WTC11 (cell line): ENCODE measurements around the gene TMEM140. TPM values are rescaled to one million over a fixed set of nuclear protein-coding genes. Genes with fewer than 3 reads are reported as not detected.

Experiments used
- ATAC-seq: fragments of 200-7000 bp; cut with Tn5 transposase; 2 replicates; pipeline ENCODE4 v1.10.0; 2021; ENCODE audit warnings: mild to moderate bottlenecking, moderate library complexity
- CTCF ChIA-PET: fragments of 300-600 bp; sonication (Branson Sonifier 250); formaldehyde crosslinking; loops from one replicate; lab custom pipeline; 2021; ENCODE audit warnings: antibody characterized with exemption; lab: Charles Lee
- POLR2A ChIA-PET: fragments of 350-600 bp; sonication (Branson Sonifier 250); formaldehyde crosslinking; loops from one replicate; lab custom pipeline; 2021; ENCODE audit warnings: antibody characterized with exemption; lab: Charles Lee
- DNase-seq: peaks from one replicate; pipeline ENCODE4 v3.0.0; 2021; ENCODE audit warnings: low spot score
- H3K27ac Mint-ChIP-seq: 2 replicates; pipeline ENCODE4 v1.8.0; 2021; ENCODE audit warnings: mixed read lengths
- H3K27me3 Mint-ChIP-seq: 2 replicates; pipeline ENCODE4 v1.8.0; 2021; ENCODE audit warnings: low read depth, mild to moderate bottlenecking, moderate library complexity, mixed read lengths
- H3K36me3 Mint-ChIP-seq: 2 replicates; pipeline ENCODE4 v1.8.0; 2021; ENCODE audit warnings: mixed read lengths
- H3K4me1 Mint-ChIP-seq: 2 replicates; pipeline ENCODE4 v1.8.0; 2022; ENCODE audit warnings: mixed read lengths
- H3K4me3 Mint-ChIP-seq: 2 replicates; pipeline ENCODE4 v1.8.0; 2021; ENCODE audit warnings: mild to moderate bottlenecking, moderate library complexity, mixed read lengths
- H3K9me3 Mint-ChIP-seq: 2 replicates; pipeline ENCODE4 v1.8.0; 2021; ENCODE audit warnings: mixed read lengths
- ESRRA ChIP-seq: sonication (generic); formaldehyde crosslinking; IDR thresholded peaks from 2 replicates; pipeline ENCODE4 v1.8.1; 2022; ENCODE audit warnings: mild to moderate bottlenecking, missing genetic modification reagents, borderline replicate concordance
- GABPB1 ChIP-seq: sonication (generic); formaldehyde crosslinking; IDR thresholded peaks from 2 replicates; pipeline ENCODE4 v1.8.1; 2023; ENCODE audit warnings: mild to moderate bottlenecking, missing genetic modification reagents
- HMGA2 ChIP-seq: fragments of 250-450 bp; sonication (Bioruptor Pico); IDR thresholded peaks from 2 replicates; pipeline ENCODE4 v1.4.0; 2021; ENCODE audit warnings: mild to moderate bottlenecking, moderate library complexity
- IRF2 ChIP-seq: sonication (generic); formaldehyde crosslinking; IDR thresholded peaks from 2 replicates; pipeline ENCODE4 v1.8.0; 2022; ENCODE audit warnings: low read depth, missing genetic modification reagents, borderline replicate concordance
- JAZF1 ChIP-seq: fragments of 250-450 bp; sonication (Bioruptor Pico); IDR thresholded peaks from 2 replicates; pipeline ENCODE4 v1.9.0; 2021; ENCODE audit warnings: moderate library complexity, mild to moderate bottlenecking, inconsistent platforms
- NR2C2 ChIP-seq: sonication (generic); formaldehyde crosslinking; IDR thresholded peaks from 2 replicates; pipeline ENCODE4 v1.8.0; 2022; ENCODE audit warnings: mild to moderate bottlenecking, missing genetic modification reagents
- SP1 ChIP-seq: sonication (generic); formaldehyde crosslinking; conservative IDR thresholded peaks from 2 replicates; pipeline ENCODE4 v1.8.1; 2022; ENCODE audit warnings: missing genetic modification reagents
- ZBTB21 ChIP-seq: sonication (generic); formaldehyde crosslinking; IDR thresholded peaks from 2 replicates; pipeline ENCODE4 v1.8.1; 2023; ENCODE audit warnings: mild to moderate bottlenecking, missing genetic modification reagents, borderline replicate concordance
- ZNF138 ChIP-seq: sonication (generic); formaldehyde crosslinking; conservative IDR thresholded peaks from 2 replicates; pipeline ENCODE4 v1.8.1; 2022; ENCODE audit warnings: mild to moderate bottlenecking, moderate library complexity, missing genetic modification reagents
- ZNF281 ChIP-seq: sonication (generic); formaldehyde crosslinking; IDR thresholded peaks from 2 replicates; pipeline ENCODE4 v1.8.0; 2023; ENCODE audit warnings: mild to moderate bottlenecking, missing genetic modification reagents
- total RNA-seq: library from RNA; stranded (reverse); gene quantifications from 3 replicates; pipeline ENCODE4 v1.2.3, GENCODE V29; 2021
- TF ChIP-seq, protein P1 (sequence below): sonication (generic); formaldehyde crosslinking; IDR thresholded peaks from 2 replicates; pipeline ENCODE4 v1.8.1; 2022; ENCODE audit warnings: missing genetic modification reagents, borderline replicate concordance
- TF ChIP-seq, protein P2 (sequence below): sonication (generic); formaldehyde crosslinking; IDR thresholded peaks from 2 replicates; pipeline ENCODE4 v1.8.1; 2023; ENCODE audit warnings: mild to moderate bottlenecking, missing genetic modification reagents, moderate library complexity

Gene TMEM140
- total RNA-seq, 1 experiment from 2014 or later = not detected

- Mint-ChIP-seq H3K27ac (no peak overlapping the region), H3K36me3 (peaks cover 6% of the 10 kb centered on the region; the same call in 1 of the 2 replicates), H3K4me3 (no peak overlapping the region), H3K9me3 (no peaks in the 10 kb centered on the region), H3K4me1 (peaks cover 14% of the 10 kb centered on the region), H3K27me3 (peaks cover 1% of the 10 kb centered on the region)
- POLR2A ChIA-PET = no interaction called here
- DNase-seq (no peak), ATAC-seq (no peak)
- no peak for TF ChIP-seq ZNF281 (CRISPR knock-in tag)
- CTCF ChIA-PET = interaction anchor here (1.1 kb wide), 1 partner anchor 34 kb away, joined by 4 read pairs; the partner anchor contains the start of gene CYREN
These were observed 57.0 kb downstream of the TMEM140 start for GRCh38 chr7:135204876-135205275.

DNA sequence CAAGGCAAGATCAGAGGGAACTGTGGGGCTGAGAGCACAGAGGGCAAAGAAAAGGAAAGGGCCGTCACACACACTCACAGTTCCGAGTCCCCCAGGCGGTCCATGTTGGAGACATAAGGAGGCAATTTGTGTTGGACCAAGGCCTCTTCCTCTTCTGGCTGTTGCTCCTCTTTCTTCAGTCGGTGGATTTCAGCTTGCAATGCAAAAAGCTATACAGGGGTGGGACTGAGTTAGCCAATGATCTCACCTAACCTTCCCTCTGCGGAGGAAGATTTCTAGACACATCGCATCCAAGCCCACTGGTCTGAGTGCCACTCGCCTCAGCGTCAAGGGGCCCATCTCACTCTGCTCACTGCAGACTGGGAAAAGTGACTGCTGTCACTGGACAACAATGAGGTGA, 58.0 kb downstream of the TMEM140 start:
- DNase-seq (no peak), ATAC-seq (no peak)
- peaks cover 11% of the 10 kb centered on the region for H3K27me3 Mint-ChIP-seq
- peaks cover 6% of the 10 kb centered on the region; the same call in 1 of the 2 replicates for H3K36me3 Mint-ChIP-seq
- H3K4me3 Mint-ChIP-seq = no peak overlapping the region
- POLR2A ChIA-PET = no interaction called here
- CTCF ChIA-PET = no interaction called here
- peaks cover 12% of the 10 kb centered on the region for H3K4me1 Mint-ChIP-seq
- TF ChIP-seq ZBTB21 = no peak
- H3K27ac Mint-ChIP-seq = no peak overlapping the region
- no peaks in the 10 kb centered on the region for H3K9me3 Mint-ChIP-seq

DNA sequence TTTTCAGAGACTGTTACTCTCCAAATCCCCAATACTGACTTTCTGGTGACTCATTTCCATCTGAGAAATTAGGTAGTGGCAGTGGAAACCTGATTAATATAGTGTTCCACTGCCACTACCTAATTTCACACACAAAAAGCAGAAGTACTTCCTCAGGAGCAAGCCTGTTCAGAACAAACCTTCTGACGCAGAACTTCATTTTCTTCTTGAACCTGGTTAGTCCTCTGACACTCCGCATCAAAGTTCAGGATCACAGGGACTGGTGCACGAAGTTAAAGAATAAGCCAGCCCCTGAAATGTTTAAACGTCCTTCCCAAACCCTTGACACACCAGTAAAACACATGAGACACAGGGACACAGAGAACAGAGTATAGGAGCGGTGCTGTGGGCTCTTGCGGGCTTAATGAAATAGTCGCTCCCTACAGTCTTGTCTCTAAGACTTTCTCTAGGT, 59.1 kb downstream of the TMEM140 start:
- Mint-ChIP-seq H3K4me1 (peaks cover 14% of the 10 kb centered on the region), H3K27ac (no peak overlapping the region), H3K4me3 (no peak overlapping the region), H3K27me3 (peaks cover 15% of the 10 kb centered on the region), H3K36me3 (peaks cover 6% of the 10 kb centered on the region; the same call in 1 of the 2 replicates)
- POLR2A ChIA-PET = no interaction called here
- CTCF ChIA-PET = no interaction called here
- ATAC-seq (no peak), DNase-seq (no peak)
- no peak for TF ChIP-seq SP1 (CRISPR knock-in tag)
- TF ChIP-seq, all 79 proteins: peak for 0
- H3K9me3 Mint-ChIP-seq = no peaks in the 10 kb centered on the region

DNA sequence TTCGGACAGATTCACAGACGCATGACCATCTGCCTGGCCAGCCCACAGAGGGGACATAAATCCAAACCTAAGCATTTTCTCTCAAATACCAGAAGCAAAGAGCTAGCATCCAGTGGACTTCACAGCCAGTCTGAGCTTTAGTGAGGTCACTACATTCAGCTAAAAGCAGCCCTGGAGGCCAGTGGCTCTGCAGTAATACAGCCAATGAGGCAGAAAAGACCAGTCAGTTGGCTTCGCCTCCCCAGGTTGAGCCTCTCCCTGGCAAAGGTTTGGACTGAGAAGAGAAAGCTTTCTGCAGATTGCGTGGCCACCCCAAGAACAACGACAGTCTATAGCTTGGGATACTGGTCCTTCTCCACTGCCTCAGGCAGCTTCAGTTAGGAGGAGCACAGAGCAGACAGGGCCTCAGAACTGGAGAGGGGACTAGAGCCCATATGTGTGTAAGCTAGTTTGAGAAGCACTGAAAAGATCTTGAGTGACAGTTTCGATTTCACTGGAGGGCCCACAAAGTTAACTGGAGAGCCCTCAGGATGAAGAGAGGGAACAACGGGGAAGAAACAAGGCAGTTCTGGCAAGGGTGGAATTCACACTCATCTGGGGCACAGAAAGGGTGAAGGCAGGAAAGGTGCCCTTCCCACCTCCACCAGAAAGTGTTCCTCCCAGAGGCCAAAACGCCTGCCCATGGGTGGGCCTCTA, 59.7 kb downstream of the TMEM140 start:
- TF ChIP-seq HMGA2 (CRISPR knock-in tag) = no peak
- TF ChIP-seq, protein P1, sequence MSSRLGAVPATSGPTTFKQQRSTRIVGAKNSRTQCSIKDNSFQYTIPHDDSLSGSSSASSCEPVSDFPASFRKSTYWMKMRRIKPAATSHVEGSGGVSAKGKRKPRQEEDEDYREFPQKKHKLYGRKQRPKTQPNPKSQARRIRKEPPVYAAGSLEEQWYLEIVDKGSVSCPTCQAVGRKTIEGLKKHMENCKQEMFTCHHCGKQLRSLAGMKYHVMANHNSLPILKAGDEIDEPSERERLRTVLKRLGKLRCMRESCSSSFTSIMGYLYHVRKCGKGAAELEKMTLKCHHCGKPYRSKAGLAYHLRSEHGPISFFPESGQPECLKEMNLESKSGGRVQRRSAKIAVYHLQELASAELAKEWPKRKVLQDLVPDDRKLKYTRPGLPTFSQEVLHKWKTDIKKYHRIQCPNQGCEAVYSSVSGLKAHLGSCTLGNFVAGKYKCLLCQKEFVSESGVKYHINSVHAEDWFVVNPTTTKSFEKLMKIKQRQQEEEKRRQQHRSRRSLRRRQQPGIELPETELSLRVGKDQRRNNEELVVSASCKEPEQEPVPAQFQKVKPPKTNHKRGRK = no peak
- no peak for TF ChIP-seq ESRRA (CRISPR knock-in tag)
- no peak for TF ChIP-seq ZNF281 (CRISPR knock-in tag)
- TF ChIP-seq ZNF138 (CRISPR knock-in tag) = no peak
- no peak for TF ChIP-seq IRF2 (CRISPR knock-in tag)
- no peak for TF ChIP-seq JAZF1 (CRISPR knock-in tag)
- TF ChIP-seq, protein P2, sequence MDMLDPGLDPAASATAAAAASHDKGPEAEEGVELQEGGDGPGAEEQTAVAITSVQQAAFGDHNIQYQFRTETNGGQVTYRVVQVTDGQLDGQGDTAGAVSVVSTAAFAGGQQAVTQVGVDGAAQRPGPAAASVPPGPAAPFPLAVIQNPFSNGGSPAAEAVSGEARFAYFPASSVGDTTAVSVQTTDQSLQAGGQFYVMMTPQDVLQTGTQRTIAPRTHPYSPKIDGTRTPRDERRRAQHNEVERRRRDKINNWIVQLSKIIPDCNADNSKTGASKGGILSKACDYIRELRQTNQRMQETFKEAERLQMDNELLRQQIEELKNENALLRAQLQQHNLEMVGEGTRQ = no peak
- no peak for TF ChIP-seq GABPB1
- TF ChIP-seq NR2C2 (CRISPR knock-in tag) = no peak
- TF ChIP-seq SP1 (CRISPR knock-in tag) = no peak
- Mint-ChIP-seq H3K4me3 (no peak overlapping the region), H3K27ac (no peak overlapping the region), H3K4me1 (peaks cover 14% of the 10 kb centered on the region), H3K9me3 (no peaks in the 10 kb centered on the region), H3K36me3 (peaks cover 6% of the 10 kb centered on the region; the same call in 1 of the 2 replicates), H3K27me3 (peaks cover 15% of the 10 kb centered on the region)
- POLR2A ChIA-PET = no interaction called here
- CTCF ChIA-PET = interaction anchor here (0.9 kb wide), 1 partner anchor 67 kb away, joined by 4 read pairs; no protein-coding TSS in a partner anchor
- no peak for DNase-seq
- ATAC-seq = no peak
